NOMO-1 treated with dmso at 0.1 percent for 144 hours (cell line): ENCODE results near the gene HCFC1R1.

Experiments used
- DNase-seq: peaks from one replicate; lab custom pipeline; 2025; ENCODE audit not compliant: unreplicated experiment; lab: John Stamatoyannopoulos, UW

HCFC1R1 gene

DNA sequence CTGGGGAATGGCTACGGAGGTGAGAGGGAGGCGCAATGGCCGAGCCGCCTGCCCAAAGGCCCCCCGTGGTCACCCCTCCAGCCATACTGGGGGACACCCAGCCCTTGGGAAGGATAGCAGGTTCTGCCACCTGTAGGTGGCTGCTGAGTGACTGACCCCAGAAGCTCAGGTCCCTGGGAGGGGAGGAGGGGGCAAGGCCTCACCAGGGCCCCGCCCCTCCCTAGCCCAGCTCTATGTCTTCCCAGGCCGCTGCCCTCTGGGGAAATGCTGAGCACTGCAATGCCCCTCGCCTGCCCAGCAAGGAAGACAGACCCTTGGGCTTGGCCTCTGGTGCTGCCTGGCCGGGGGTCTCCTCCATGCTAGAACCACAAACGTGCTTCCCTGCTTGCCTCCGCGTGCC lies 22.4 kb downstream of the HCFC1R1 start:
- no peak for DNase-seq

DNA sequence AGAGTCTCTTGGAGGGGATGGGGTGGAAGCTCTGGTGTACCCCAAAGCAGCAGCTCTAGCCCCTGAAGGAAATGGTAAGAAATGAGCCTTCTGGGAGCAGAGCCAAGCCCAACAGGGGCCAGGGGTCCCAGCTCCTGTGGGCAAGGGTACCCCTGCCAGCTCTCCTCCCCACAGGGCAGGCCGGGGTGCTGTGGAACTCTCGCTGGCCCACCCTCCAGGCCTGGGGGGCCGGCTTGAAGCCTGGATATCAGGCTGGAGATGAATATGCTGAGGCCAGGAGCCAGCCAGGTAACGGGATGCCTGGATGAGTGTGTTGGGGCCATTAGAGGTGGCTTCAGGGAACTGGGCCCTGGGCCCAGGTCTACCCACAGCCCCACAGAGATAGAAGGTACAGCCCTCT lies 23.2 kb downstream of the HCFC1R1 start:
- no peak for DNase-seq

- DNase-seq = no peak
Observed at GRCh38 chr16:2999929-3000328, 23.8 kb downstream of the HCFC1R1 start.

GRCh38 chr16:2996298-2996697 lies 27.4 kb downstream of the HCFC1R1 start:
- DNase-seq = no peak

DNA sequence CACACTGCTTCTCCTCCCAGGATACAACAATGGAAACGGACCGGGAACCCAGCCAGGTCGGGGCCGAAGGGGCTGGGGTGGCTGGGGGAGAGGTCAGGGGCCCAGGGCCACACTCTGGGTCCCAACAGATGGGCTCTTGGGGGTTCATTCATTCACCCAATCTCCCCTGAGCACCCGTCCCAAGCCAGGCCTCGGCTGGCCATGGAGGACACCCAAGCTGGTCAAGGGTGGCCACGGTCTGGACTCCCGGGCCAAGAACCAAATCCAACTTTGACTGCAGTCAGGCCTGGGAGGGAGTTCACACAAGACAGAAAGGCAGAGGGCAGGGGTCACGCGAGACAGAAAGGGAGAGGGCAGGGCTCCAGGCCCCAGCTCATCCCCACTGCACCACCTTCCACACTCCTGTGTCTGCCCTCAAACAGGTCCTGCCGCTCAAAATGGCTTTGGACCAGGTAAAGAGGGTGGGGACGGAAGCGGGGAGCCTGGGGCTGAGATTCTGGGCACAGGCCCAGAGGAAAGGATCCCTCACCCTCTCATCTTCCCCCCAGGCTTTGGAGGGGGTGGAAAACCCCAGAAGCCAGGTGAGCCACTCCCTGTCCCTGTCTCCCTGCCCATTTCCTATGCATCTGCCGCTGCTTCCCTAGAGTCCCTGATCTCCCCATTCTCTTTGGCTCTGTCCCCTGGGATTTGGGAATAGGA lies 31.2 kb downstream of the HCFC1R1 start:
- DNase-seq = no peak

DNA sequence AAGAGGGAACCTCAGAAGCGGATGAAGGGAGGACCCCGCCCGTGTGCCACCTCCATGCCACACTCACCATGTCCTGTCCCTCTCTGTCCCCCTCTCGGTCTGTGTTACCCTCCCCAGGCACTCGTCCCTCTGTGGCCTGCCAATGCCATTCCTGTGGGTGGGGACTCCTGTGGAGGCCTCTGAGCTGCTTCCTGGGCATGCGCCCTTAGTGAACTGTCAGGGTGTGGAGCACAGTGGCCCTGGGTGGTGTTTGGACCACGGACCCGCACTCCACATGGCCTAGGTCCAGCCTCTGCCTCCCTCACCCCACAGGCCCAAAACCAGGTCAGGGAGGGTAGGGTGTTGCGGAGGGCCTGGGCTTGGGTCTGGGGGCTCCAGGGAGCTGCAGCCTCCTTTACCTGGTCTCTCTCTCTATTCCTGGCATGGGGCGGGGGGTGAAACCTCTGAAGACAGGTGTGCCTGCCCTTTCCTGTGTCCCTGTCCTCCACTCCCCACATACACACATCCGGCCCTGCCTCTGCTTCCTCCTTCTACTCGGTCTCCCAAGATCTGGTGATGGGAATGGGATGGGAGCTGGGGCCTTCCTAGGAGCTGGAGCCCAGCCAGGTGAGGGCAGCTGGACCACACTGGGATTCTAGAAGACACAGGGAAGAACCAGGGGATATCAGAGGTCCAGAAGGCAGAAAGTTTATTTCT lies 32.0 kb downstream of the HCFC1R1 start:
- no peak for DNase-seq

- DNase-seq = no peak
Observed at GRCh38 chr16:2990891-2991290, 32.9 kb downstream of the HCFC1R1 start.

DNA sequence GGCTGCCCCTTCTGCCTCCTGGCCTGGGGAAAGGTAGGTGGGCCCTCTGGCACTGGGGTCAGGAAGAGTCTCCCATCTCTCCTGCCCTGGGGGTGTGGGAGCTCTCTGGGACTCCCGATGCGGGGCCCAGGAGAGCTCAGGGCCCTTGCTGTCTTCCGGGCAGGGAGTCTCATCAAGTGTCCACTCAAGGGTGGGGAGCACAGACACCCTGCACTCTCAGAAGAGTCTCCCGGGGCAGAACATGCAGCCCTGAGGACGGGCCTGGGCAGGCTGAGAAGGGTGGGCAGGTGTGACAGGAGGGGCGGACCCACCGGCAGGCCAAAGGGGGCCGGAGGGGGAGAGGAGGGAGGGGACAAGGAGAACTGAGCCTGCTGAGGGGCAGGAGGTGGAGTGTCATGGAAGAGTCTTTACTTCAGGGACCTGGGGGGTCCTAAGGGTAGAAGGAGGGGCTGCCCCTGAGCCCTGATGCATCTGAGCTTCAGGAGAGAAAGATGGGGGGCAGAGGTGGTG lies 35.1 kb downstream of the HCFC1R1 start:
- DNase-seq = no peak

DNA sequence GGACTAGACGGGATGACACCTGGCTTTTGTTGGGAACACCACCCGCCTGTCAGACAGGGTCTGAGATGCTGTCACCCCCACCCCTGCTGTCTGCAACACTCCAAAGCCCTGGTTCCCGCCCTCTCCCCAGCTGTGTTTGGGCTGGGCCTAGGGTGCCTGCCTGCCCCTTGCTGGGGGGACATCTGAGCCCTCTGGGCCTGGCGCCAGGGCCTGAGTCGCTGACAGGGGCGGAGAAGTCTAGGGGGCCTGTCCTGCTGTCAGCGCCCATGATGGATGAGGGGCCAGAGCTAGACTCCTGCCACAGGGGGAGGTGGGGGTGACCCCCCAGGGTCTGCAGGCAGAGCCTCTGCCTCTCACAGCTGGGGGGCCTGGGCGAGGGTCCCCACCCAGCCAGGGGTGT lies 35.9 kb downstream of the HCFC1R1 start:
- no peak for DNase-seq

- no peak for DNase-seq
Observed at GRCh38 chr16:2987286-2987685, 36.5 kb downstream of the HCFC1R1 start.

DNA sequence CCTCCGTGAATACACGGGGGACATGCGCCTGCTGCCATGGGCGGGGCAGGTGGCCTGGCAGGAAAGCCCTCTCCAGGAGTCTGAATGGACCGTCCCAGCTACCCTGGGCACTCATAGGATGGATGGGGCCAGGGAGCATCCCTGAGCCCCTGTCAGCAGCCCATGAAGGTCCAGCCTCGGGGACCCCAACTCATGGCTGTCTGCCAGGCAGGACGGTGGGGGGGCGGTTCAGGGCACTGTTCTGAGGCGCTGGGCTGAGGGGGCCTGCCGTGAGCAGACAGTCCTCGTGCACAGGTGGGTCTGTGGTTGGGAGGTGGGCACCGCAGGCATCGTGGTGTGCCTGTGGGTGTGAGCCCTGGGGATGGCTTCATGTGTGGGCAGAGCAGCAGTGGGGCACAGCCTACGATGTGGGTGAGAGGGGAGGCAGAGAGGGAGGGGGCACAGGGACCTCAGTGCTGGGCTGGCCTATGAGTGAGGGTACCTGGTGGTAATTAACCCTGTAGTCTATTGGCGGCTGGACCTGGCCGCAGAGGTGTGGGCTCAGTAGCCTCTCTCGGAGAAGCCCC lies 37.0 kb downstream of the HCFC1R1 start:
- no peak for DNase-seq

DNA sequence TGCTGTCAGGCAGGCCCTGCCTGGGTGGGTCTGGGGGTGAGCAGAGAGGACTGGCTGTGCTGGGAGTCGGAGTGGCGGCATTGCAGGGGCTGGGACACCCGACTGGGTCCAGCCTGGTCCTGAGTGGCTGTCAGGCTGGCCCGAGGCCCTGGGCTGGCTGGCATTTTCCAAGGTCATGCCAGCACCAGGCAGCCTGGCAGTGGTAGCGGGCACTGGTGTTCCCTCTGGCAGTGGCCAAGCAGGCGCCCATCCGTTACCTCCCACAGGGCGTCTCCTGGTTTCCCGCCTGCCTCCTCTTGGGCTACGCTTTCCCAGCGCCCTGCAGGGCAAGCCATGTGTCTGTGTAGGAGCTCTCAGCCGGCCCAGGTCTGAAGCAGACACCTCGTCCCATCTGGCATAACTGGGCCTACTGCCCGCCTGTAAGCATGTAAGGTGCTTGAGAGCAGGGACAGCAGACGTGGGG lies 37.8 kb downstream of the HCFC1R1 start:
- no peak for DNase-seq

DNA sequence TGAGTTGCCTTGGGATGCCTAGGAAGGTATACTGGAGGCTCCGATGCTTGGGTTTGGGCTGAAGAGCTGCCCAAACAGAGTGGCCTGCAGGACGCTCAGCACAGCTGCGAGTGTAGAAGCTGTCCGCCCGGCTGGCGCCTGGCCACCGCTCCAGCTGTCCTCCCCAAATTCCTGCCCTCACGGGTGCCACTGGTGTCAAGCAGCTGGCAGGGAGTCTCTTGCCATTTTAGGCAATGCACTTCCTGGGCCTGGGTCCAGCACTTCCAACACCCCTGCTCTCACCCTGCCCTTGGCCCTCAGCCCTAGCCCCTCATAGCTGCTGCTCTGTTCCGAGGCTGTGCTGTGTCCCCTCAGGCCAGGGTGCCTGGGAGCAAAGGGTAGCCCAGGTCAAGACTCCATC lies 38.3 kb downstream of the HCFC1R1 start:
- DNase-seq = no peak

DNA sequence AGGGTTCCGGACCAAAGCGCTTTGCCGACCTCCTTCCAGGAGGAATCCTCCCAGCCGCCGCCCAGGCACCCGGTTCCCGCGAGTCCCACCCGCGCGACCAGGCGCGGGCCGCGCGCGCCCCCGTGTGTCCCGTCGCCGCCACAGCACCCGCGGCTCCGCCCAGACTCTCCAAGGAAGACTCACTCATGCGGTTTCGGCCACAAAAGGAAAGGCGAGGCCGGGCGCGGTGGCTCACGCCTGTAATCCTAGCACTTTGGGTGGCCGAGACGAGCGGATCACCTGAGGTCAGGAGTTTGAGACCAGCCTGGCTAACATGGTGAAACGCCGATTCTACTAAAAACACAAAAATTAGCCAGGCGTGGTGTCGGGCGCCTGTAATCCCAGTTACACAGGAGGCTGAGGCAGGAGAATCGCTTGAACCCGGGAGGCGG lies 40.0 kb downstream of the HCFC1R1 start:
- peak; percentile 61 for DNase-seq

DNA sequence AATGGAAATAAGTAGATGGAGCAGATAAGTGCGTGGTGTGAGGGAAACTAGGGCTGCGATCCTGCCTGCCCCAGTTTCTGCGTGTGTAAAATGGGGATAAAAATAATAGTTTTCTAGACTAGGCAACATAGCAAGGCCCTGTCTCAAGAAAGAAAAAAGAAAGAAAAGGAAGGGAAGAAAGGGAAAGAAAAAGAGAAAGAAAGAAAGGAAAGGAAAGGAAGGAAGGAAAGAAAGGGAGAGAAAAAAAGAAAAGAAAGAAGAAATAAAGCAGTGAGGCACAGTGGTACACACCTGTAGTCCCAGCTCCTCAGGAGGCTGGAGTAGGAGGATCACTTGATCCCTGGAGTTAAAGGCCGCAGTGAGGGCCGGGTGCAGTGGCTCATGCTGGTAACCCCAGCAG lies 41.3 kb downstream of the HCFC1R1 start:
- no peak for DNase-seq

- DNase-seq = no peak
Observed at GRCh38 chr16:2981899-2982250, 41.9 kb downstream of the HCFC1R1 start.

DNA sequence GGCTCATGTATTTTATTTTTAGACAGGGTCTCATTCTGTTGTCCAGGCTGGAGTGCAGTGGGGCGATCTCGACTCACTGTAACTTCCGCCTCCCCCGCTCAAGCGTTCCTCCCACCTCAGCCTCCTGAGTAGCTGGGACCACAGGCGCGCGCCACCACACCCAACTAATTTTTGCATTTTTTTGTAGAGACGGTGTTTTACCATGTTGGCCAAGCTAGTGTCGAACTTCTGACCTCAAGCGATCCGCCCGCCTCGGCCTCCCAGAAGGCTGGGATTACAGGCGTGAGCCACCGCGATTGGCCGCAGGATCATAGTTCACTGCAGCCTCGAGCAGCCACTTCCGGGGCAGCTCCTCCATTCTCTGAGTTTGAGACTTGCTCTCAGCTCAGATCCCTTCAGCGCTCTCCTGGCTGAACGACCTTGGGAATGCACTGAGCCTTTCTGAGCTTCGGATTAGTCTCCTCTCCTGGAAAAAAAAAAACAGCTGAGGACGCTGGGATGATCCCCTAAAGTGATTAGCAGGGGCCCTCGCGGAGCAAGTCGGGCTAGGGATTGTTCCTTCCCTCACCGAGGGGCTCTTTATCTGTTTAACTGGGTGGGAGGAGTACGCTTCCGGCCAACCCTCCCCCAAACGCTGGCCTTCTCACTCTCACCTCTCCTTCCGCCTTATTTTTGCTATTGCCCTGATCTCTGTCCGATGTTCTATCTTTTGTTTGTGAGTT lies 42.4 kb downstream of the HCFC1R1 start:
- DNase-seq = no peak

- peak; percentile 82 for DNase-seq
Observed at GRCh38 chr16:2980227-2981176, 43.2 kb downstream of the HCFC1R1 start, which contains the start of gene PKMYT1. TSS of gene PKMYT1 (minus strand) at chr16:2980446. CDS start at chr16:2979657, 789 bp downstream.

- DNase-seq = no peak
Observed at GRCh38 chr16:2979669-2980226, 44.0 kb downstream of the HCFC1R1 start.

DNA sequence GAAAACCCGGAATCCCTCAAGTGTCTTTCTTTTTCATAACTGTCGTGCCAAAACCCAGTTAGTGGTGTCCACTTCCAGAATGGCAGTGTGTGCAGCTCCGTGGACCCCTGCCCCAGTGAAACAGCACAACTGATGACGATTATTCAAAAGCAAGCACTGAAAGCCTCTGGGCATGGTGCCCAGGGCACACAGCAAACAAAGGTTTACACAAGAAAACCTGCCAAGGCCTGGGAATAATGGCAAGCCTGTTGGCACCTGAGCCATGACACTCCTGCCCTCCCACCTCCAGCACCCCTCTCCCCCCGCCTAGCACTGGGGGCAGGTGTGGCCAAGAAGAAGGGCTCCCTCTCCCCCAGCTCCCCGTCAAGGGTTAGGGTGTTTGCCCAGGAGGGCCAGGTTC lies 46.3 kb downstream of the HCFC1R1 start:
- no peak for DNase-seq
